ENCODE results near the gene CRBN. TPM values are rescaled to one million over a fixed set of nuclear protein-coding genes. Genes with fewer than 3 reads are reported as not detected.

Gene CRBN
- polyA plus RNA-seq, 1 of the 3 experiments (the other 2 are of a cell fraction): 17.5 TPM

DNA sequence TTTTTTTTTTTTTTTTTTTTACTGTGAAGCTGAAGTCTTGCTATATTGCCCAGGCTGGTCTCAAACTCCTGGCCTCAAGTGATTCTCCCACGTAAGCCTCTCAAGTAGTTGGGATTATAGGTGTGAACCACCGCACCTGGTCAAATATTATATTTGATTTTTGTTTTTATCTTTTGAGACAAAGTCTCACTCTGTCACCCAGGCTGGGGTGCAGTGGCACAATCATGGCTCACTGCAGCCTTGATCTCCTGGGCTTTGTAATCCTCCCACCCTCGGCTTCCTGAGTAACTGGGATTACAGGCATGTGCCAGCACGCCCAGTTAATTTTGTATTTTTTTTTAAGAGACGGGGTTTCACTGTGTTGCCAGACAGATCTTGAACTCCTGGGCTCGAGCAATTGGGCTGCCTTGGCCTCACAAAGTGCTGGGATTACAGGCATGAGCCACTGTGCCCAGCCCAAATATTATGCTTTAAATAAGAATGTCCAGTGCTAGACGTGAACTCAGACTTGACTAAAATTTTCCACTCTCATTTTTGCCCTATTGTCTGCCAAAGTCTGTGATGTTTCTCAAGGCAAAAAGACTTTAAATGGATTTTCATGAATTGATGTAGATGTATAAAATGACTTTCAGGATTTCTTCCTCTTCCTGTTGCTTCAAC, 33.4 kb upstream of the CRBN start:
- H3K4me1 ChIP-seq (ENCODE audit: control insufficient read depth in 1 of 2, insufficient read depth in 2 of 2, low read depth in 1 of 2, low read length in 1 of 2): no peaks in the 10 kb centered on the region
- WGBS (ENCODE audit: low lambda C conversion rate): 3% methylated on average over 7 of the region's 7 CpGs
- CTCF ChIA-PET: interaction anchor here (1.0 to 1.3 kb wide), 2 partner anchors 12 to 1076 kb away, joined by 3 to 10 read pairs; no protein-coding TSS in a partner anchor
- H4K20me1 ChIP-seq (ENCODE audit: insufficient read depth): no peaks in the 10 kb centered on the region
- TF ChIP-seq CHD2 (IDR thresholded peaks at IDR 0.05; ENCODE audit: low read length, partially characterized antibody) (no peak), EP300 (IDR thresholded peaks at IDR 0.05; ENCODE audit: borderline replicate concordance in 1 of 2, low read depth in 1 of 2, low read length in 1 of 2) (no peak), NRF1 (IDR thresholded peaks at IDR 0.05; ENCODE audit: low read depth, low read length) (no peak), EZH2phosphoT487 (IDR thresholded peaks at IDR 0.05; ENCODE audit: borderline replicate concordance, low read depth) (no peak), POLR2AphosphoS5 (IDR thresholded peaks at IDR 0.05; ENCODE audit: low read depth, low read length) (no peak), GATA2 (CRISPR knock-in tag; IDR thresholded peaks at IDR 0.05) (no peak), FOSL2 (IDR thresholded peaks at IDR 0.05; ENCODE audit: borderline replicate concordance, low read depth) (no peak), SMC3 (IDR thresholded peaks at IDR 0.05; ENCODE audit: low read depth, low read length) (no peak), FOXM1 (IDR thresholded peaks at IDR 0.05; ENCODE audit: low read depth) (no peak)
- TF ChIP-seq, protein P1, sequence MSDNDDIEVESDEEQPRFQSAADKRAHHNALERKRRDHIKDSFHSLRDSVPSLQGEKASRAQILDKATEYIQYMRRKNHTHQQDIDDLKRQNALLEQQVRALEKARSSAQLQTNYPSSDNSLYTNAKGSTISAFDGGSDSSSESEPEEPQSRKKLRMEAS (IDR thresholded peaks at IDR 0.05; ENCODE audit: low read depth): no peak
- TF ChIP-seq, protein P2, sequence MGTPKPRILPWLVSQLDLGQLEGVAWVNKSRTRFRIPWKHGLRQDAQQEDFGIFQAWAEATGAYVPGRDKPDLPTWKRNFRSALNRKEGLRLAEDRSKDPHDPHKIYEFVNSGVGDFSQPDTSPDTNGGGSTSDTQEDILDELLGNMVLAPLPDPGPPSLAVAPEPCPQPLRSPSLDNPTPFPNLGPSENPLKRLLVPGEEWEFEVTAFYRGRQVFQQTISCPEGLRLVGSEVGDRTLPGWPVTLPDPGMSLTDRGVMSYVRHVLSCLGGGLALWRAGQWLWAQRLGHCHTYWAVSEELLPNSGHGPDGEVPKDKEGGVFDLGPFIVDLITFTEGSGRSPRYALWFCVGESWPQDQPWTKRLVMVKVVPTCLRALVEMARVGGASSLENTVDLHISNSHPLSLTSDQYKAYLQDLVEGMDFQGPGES (IDR thresholded peaks at IDR 0.05; ENCODE audit: low read depth, low read length): no peak
- no peak overlapping the region for H3K4me2 ChIP-seq
- H3K4me3 ChIP-seq (ENCODE audit: low read depth in 2 of 2, low read length in 1 of 2): no peak overlapping the region
- no peak for DNase-seq
- H3K9ac ChIP-seq: no peak overlapping the region
- no peak overlapping the region for H3K27ac ChIP-seq (ENCODE audit: low read depth in 2 of 2, low read length in 1 of 2)
- H3K36me3 ChIP-seq (replicated peaks in 1 of 2; ENCODE audit: control insufficient read depth in 1 of 2, insufficient read depth in 2 of 2, low read length in 1 of 2): no peaks in the 10 kb centered on the region
- POLR2A ChIA-PET: no interaction called here
- no peaks in the 10 kb centered on the region for H3K9me2 ChIP-seq
- no peaks in the 10 kb centered on the region for H3K79me2 ChIP-seq (ENCODE audit: insufficient read depth)
- H3F3A ChIP-seq (replicated peaks; ENCODE audit: insufficient read depth): no peaks in the 10 kb centered on the region
- no peak overlapping the region for H2AFZ ChIP-seq (ENCODE audit: low read depth)
- H3K27me3 ChIP-seq (ENCODE audit: insufficient read depth): no peaks in the 10 kb centered on the region
- H3K9me3 ChIP-seq: no peaks in the 10 kb centered on the region

DNA sequence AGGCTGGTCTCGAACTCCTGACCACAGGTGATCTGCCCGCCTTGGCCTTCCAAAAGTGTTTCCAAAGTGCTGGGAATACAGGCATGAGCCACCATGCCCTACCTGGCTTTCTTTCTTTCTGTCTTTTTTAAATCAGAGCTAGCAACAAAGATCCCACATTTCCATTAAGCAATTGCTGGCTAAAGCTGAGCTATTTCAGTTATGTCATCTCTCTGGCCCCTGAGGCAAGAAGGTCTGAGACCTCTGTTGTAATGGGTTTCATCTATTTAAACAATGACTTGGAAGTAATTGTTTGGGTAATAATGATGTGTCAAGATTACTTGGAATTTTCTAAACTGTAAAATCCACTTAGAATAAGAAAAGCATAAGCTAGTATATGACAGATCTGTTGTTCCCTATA, 30.2 kb upstream of the CRBN start:
- Histone ChIP-seq H3K9me3 (no peaks in the 10 kb centered on the region), H3K79me2 (ENCODE audit: insufficient read depth) (no peaks in the 10 kb centered on the region), H4K20me1 (ENCODE audit: insufficient read depth) (no peaks in the 10 kb centered on the region), H3K4me2 (no peak overlapping the region), H3K4me3 (ENCODE audit: low read depth in 2 of 2, low read length in 1 of 2) (no peak overlapping the region), H3K4me1 (ENCODE audit: control insufficient read depth in 1 of 2, insufficient read depth in 2 of 2, low read depth in 1 of 2, low read length in 1 of 2) (no peaks in the 10 kb centered on the region), H2AFZ (ENCODE audit: low read depth) (no peak overlapping the region), H3F3A (replicated peaks; ENCODE audit: insufficient read depth) (no peaks in the 10 kb centered on the region), H3K9me2 (no peaks in the 10 kb centered on the region), H3K36me3 (replicated peaks in 1 of 2; ENCODE audit: control insufficient read depth in 1 of 2, insufficient read depth in 2 of 2, low read length in 1 of 2) (no peaks in the 10 kb centered on the region), H3K27me3 (ENCODE audit: insufficient read depth) (no peaks in the 10 kb centered on the region), H3K27ac (ENCODE audit: low read depth in 2 of 2, low read length in 1 of 2) (no peak overlapping the region), H3K9ac (no peak overlapping the region)
- 6% methylated on average over 2 of the region's 2 CpGs for WGBS (ENCODE audit: low lambda C conversion rate)
- ChIA-PET POLR2A (no interaction called here), CTCF (interaction anchor here (1.0 to 2.9 kb wide), 5 partner anchors 9 to 789 kb away, joined by 3 to 23 read pairs (median 4); no protein-coding TSS in a partner anchor)
- TF ChIP-seq FOXJ3 (CRISPR knock-in tag; IDR thresholded peaks at IDR 0.05) (no peak), GATA2 (CRISPR knock-in tag; IDR thresholded peaks at IDR 0.05) (no peak)
- no peak for DNase-seq
